ENCODE measurements around the gene PRKAG1. TPM values are rescaled to one million over a fixed set of nuclear protein-coding genes. Genes with fewer than 3 reads are reported as not detected.

Gene PRKAG1
- polyA plus RNA-seq, 1 donor from 2014 or later = 71.0 TPM

DNA sequence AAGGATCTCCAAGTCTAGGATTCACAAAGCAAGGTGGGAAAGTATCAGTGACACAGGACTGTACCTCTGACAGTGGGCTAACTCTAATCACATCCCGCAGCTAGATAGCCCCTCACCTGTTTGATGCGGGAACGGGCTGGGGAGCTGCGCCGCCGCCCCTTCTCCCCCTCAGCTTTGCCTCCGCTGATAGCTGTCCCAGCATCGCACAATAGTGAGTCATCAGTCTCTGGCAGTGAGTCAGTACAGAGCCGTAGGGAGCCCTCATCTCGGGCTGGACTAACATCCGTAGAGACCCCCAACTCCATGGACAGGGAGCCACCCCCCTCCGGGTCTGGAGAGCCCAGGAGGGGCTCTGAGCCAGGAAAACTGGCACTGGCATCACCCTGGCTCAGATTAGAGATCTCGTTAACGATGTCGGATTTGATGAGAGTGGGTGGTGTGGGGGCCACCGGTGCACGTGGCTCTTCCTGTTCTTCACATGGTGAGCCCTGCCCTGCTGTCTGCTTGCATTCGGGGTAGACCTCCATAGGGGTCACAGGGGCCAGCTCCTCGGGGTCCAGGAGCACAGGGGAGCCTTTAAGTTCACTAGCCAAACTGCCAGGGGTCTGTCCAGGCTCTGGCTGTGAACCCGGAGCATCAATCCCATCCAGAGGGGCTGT is 31.1 kb upstream of the PRKAG1 start:
- no peak overlapping the region for H3K9ac ChIP-seq (ENCODE audit: low read length)
- no peak overlapping the region for H2AFZ ChIP-seq (ENCODE audit: low read depth, low read length)
- H3K36me3 ChIP-seq (ENCODE audit: insufficient read depth, low read length) = no peaks in the 10 kb centered on the region
- H4K20me1 ChIP-seq (ENCODE audit: insufficient read depth) = no peaks in the 10 kb centered on the region
- no peak for TF ChIP-seq POLR2AphosphoS5 (IDR thresholded peaks at IDR 0.05)
- no peak for TF ChIP-seq TAF1 (IDR thresholded peaks at IDR 0.05; ENCODE audit: low read depth)
- no peak for TF ChIP-seq MXI1 (conservative IDR thresholded peaks at IDR 0.05; ENCODE audit: poor library complexity, severe bottlenecking)
- TF ChIP-seq EZH2 (IDR thresholded peaks at IDR 0.05; ENCODE audit: borderline replicate concordance, insufficient read depth, low read length, poor library complexity, severe bottlenecking) = no peak
- TF ChIP-seq EP300 (conservative IDR thresholded peaks at IDR 0.05; ENCODE audit: poor library complexity, severe bottlenecking) = no peak
- TF ChIP-seq SMC3 (conservative IDR thresholded peaks at IDR 0.05; ENCODE audit: poor library complexity) = no peak
- TF ChIP-seq RAD21 (conservative IDR thresholded peaks at IDR 0.05) = no peak
- no peak for TF ChIP-seq CTCF (IDR thresholded peaks at IDR 0.05; ENCODE audit: poor library complexity, severe bottlenecking)
- TF ChIP-seq, protein P1, sequence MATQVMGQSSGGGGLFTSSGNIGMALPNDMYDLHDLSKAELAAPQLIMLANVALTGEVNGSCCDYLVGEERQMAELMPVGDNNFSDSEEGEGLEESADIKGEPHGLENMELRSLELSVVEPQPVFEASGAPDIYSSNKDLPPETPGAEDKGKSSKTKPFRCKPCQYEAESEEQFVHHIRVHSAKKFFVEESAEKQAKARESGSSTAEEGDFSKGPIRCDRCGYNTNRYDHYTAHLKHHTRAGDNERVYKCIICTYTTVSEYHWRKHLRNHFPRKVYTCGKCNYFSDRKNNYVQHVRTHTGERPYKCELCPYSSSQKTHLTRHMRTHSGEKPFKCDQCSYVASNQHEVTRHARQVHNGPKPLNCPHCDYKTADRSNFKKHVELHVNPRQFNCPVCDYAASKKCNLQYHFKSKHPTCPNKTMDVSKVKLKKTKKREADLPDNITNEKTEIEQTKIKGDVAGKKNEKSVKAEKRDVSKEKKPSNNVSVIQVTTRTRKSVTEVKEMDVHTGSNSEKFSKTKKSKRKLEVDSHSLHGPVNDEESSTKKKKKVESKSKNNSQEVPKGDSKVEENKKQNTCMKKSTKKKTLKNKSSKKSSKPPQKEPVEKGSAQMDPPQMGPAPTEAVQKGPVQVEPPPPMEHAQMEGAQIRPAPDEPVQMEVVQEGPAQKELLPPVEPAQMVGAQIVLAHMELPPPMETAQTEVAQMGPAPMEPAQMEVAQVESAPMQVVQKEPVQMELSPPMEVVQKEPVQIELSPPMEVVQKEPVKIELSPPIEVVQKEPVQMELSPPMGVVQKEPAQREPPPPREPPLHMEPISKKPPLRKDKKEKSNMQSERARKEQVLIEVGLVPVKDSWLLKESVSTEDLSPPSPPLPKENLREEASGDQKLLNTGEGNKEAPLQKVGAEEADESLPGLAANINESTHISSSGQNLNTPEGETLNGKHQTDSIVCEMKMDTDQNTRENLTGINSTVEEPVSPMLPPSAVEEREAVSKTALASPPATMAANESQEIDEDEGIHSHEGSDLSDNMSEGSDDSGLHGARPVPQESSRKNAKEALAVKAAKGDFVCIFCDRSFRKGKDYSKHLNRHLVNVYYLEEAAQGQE (IDR thresholded peaks at IDR 0.05; ENCODE audit: borderline replicate concordance) = no peak
- no peak overlapping the region for H3K27ac ChIP-seq (ENCODE audit: low read length)
- H3K4me3 ChIP-seq (ENCODE audit: low read length) = no peak overlapping the region
- no peaks in the 10 kb centered on the region for H3K9me2 ChIP-seq (ENCODE audit: insufficient read depth, low read length)
- no peaks in the 10 kb centered on the region for H3K27me3 ChIP-seq (ENCODE audit: insufficient read depth, low read depth, low read length)
- no peak overlapping the region for H3K4me2 ChIP-seq (ENCODE audit: low read length)
- H3F3A ChIP-seq (ENCODE audit: insufficient read depth, low read length, poor library complexity, severe bottlenecking) = no peaks in the 10 kb centered on the region
- no peaks in the 10 kb centered on the region for H3K9me3 ChIP-seq (ENCODE audit: low read length)
- peaks cover 4% of the 10 kb centered on the region for H3K79me2 ChIP-seq (replicated peaks; ENCODE audit: insufficient read depth, low read length)

DNA sequence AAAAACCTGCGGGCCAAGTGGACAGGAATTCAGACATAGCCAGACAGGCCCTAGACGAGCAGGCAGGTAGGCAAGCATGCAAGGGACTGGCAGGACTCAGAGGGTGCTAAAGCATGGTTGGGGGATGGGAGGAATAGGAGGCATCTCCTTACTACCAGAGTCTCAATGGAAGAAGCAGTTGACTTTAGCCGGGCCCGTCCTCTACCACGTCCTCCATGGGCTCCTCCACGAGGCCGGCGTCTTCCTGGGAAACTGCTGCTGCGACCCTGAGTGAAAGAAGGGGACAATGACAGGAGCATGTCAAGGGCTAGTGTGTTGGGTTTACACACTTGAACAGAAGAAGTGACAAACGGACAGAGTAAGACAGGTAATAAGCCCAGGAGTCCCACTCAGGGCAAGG is 30.4 kb upstream of the PRKAG1 start:
- Histone ChIP-seq H2AFZ (ENCODE audit: low read depth, low read length) (no peak overlapping the region), H3K79me2 (replicated peaks; ENCODE audit: insufficient read depth, low read length) (no peaks in the 10 kb centered on the region), H4K20me1 (ENCODE audit: insufficient read depth) (no peaks in the 10 kb centered on the region), H3K9me3 (ENCODE audit: low read length) (no peaks in the 10 kb centered on the region), H3K4me3 (ENCODE audit: low read length) (no peak overlapping the region), H3K9ac (ENCODE audit: low read length) (no peak overlapping the region), H3K27ac (ENCODE audit: low read length) (no peak overlapping the region), H3K27me3 (ENCODE audit: insufficient read depth, low read depth, low read length) (no peaks in the 10 kb centered on the region), H3F3A (ENCODE audit: insufficient read depth, low read length, poor library complexity, severe bottlenecking) (no peaks in the 10 kb centered on the region), H3K9me2 (ENCODE audit: insufficient read depth, low read length) (no peaks in the 10 kb centered on the region), H3K4me2 (ENCODE audit: low read length) (no peak overlapping the region), H3K36me3 (ENCODE audit: insufficient read depth, low read length) (no peaks in the 10 kb centered on the region)
- TF ChIP-seq POLR2AphosphoS5 (IDR thresholded peaks at IDR 0.05) = no peak
- TF ChIP-seq EP300 (conservative IDR thresholded peaks at IDR 0.05; ENCODE audit: poor library complexity, severe bottlenecking) = no peak
- no peak for TF ChIP-seq TAF1 (IDR thresholded peaks at IDR 0.05; ENCODE audit: low read depth)
- no peak for TF ChIP-seq RAD21 (conservative IDR thresholded peaks at IDR 0.05)
- TF ChIP-seq, protein P1 (IDR thresholded peaks at IDR 0.05; ENCODE audit: borderline replicate concordance) = no peak
- TF ChIP-seq CTCF (IDR thresholded peaks at IDR 0.05; ENCODE audit: poor library complexity, severe bottlenecking) = no peak
- TF ChIP-seq EZH2 (IDR thresholded peaks at IDR 0.05; ENCODE audit: borderline replicate concordance, insufficient read depth, low read length, poor library complexity, severe bottlenecking) = no peak
- TF ChIP-seq MXI1 (conservative IDR thresholded peaks at IDR 0.05; ENCODE audit: poor library complexity, severe bottlenecking) = no peak
- no peak for TF ChIP-seq SMC3 (conservative IDR thresholded peaks at IDR 0.05; ENCODE audit: poor library complexity)
